Left kidney (tissue), 2 donors: ENCODE results near the gene PAAF1. TPM values are rescaled to one million over a fixed set of nuclear protein-coding genes. Genes with fewer than 3 reads are reported as not detected.

ENCODE experiments used
- DNase-seq: peaks from one replicate; pipeline ENCODE4 v3.0.0-alpha.2; 2013
- polyA plus RNA-seq: library from polyadenylated mRNA; unstranded; fragments of 120-200 nt; gene quantifications from one replicate; pipeline ENCODE4 v1.2.1, GENCODE V29; 2013; ENCODE audit not compliant: insufficient read length

The PAAF1 gene
- polyA plus RNA-seq, 1 donor: 40.1 TPM

DNA sequence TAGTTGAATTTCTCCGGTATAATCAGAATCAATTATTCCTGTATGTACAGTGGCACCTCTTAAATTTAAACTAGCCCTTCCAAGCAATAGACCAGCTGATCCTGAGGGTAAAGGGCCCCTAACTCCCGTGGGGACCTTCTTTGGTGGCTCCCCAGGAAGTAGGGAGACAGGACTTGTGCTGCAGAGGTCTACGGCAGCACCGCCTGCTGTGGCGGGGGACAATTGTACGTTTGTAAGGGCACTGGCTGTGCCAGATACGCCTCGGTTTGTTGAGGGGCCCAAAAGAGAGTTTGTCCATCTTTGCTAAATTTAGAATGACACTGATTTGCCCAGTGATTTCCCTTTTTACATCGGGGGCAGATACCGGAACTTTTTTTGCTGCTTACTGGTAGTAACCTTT, 68.1 kb downstream of the PAAF1 start:
- no peak for DNase-seq

DNA sequence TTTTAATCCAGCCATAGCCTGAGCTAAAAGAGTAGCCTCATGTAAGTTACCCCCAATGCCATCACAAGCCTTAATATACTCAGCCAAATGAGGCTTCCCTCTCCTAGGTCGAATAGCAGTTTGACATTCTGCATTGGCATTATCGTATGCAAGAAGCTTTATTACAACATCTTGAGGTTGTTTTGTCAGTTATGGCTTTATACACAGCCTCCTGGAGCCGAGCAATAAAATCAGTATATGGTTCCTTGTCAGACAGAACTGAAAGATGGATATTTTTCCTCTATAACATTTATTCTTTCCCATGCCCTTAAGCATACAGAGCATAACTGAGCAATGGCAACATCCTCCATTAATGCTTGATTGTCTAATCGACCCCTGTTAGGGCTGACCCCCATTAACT, 68.6 kb downstream of the PAAF1 start:
- DNase-seq: no peak

DNA sequence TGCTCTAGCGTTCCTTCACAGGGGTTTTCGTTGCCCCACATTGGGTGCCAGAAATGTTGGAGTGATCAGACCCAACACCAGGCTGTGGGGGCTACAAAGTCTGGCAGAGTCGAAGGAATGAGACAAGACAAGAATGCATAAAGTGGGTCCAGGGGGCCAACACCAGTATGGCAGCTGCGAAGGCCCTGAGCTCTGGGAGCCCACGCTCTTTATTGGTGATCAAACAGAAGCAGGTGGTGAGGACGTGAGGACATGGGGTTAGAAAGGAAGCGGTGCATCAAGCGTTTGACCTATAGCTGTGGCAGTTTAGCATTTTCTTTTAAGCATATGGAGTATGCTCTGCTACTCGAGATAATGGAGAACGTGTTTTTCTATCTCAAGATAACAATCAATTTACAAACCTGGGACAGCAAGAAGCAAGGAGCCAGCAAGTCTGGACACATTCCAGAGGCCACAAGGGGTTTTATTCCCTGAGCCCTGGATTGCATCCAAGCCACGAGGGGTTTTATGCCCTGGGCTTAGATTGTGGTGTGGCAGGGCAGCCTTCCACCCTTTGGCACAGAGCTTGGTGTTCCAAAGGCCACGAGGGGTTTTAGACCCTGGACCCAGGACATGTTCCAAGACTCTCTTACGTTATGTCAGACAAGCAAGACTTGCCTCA, 70.1 kb downstream of the PAAF1 start:
- no peak for DNase-seq

DNA sequence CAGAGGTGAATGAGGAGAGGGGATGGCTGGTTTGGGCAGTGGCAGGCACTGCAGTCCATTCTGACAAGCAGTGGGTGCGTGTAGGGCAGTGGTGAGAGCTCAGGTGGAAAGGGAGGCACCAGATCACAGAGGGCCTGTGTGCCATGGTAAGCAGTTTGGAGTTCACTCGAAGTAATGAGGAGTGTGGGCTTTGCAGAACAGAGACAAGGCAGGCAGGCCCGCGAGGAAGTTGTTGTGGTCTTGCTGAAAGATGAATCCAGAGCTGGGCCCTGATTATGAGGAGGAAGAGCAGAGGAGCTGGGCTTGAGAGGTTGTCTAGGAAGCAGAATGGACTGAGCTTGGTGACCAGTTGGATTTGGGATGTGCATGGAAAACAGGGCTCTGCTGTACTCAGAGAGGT, 72.4 kb downstream of the PAAF1 start:
- no peak for DNase-seq

DNA sequence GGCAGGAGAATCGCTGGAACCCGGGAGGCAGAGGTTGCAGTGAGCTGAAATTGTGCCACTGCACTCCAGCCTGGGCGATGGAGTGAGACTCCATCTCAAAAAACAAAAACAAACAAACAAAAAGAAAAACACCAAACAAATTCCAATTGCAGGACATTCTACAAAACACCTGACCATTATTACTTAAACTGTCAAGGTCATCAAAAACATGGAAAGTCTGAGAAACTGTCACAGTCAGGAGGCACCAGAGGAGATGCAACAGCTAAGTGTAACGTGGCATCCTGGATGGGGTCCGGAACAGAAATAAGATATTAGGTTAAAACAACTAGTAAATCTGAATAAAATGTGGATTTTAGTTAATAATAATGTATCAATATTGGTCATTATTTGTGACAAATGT, 73.1 kb downstream of the PAAF1 start:
- DNase-seq: no peak

DNA sequence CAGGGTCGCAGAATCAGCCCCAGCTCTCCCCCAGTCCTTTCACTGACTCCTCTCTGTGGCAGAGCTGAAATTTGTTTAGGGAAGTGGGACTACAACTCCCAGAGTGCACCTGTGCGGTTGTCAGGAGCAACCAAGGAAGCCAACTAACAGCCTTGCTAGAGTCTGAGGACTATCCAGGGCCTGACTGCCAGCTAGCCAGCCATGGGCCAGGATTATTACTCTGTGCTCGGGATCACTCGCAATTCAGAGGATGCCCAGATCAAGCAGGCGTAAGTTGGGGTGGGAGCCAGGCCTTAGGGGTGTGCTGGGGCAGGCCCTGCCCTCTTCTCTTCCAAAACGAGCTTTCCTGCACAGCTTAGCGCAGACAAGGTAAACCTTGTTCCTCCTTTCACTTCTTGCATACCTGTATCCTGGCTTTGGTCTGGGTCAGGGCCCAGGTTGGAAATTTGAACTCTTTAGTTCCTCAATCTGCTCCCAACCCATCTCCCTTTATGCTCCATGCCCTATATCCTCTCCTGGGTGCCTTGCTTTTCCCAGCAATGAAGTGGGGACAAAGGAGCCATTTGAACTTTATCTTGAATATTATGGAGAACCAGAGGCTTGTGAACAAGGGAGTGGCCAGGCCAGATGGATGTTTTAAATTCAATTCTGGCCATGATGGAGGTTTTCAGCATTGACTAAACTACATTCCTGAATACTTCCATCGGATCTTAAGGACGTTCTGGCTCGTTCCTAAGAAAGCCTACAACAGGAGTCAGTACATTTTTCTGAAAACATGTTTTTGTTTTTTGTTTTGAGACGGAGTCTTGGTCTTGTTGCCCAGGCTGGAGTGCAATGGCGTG, 74.3 kb downstream of the PAAF1 start, which contains the start of gene DNAJB13:
Gene DNAJB13, plus strand, starts transcription at position 158 of the 842 bp plus-strand sequence. Its CDS starts 44 bp downstream, at position 202.
- peak; percentile 46 for DNase-seq

DNA sequence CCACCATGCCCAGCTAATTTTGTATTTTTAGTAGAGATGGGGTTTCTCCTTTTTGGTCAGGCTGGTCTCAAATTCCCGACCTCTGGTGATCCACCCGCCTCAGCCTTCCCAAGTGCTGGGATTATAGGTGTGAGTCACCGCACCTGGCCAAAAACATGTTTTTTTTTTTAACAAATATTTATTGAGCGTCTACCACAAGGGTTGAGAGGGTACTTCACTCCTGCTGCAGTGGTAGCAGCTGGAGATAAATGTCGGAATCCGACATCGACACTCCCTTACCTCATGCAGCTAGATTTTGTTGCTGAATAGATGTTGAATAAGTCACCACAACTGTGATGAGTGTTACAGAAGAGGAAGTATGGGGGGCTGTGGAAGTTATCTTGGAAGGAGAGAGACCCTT, 75.0 kb downstream of the PAAF1 start:
- no peak for DNase-seq

DNA sequence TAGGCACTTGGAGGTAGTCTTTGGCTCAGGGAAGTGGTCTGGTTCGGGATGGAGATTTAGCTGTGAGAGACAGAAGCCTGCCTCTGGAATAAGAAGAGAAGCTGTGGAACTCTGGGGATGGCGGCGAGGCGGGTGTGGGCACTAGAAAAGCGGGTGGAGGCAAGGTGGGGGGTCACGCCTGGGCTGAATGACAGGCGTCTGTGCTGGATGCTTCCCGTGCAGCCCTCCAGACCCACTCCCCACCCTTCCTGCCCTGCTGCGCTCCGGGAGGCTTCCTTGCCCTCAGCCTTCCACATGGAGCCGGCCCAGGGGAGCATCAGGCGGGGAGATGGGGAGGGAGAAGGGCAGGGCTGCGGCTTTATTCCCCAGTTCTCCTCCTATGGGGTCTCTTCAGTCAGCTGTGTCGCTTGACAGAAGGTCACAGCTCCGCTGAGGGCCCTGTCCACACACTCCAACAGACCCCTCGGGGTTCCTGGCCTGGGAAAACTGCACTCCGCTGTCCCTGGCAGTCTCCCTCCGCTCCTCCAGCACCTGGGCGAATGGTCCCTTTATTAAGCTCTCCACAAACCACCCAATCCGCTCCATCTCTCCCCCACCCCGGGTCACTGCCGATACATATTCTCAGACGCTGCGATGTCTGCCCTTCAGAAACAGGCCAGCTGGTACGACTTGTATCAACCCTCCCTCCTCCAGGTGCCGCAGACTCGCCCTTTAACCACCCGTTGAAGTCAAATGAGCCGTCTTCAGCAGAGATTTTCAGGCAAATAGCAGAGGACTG, 80.3 kb downstream of the PAAF1 start:
- DNase-seq: no peak

DNA sequence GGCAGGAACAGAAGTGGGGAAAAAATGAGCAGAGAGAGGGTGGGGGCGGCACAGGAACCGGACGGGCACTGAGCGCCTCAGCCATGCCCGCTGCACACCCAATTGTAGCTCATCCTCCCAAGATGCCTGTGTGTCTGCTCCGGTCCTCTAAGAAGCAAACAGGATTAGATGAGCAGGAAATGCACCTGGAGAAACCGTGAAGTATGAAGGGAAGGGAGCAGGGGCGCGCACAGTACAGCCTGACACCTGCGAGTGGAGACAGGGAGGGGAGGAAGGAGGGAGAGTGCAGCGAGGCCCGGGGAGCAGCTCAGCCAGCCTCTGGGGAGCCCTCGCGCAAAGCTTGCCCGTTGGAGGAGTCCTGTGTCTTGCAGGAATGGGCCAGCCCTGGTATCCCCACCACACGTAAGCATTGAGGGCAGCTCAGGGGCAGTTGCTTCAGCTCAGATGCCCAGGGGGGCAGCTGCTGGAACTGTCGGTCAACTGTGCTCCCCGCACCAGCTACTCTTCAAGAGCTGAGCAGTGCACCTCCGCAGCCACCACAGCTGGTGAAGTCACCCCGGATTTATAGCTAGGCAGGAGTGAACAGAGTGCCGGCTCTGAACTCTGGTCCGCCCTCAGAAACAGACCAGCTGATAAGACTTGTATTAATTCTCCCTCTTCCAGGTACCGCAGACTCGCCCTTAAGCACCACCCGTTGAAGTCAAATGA, 81.0 kb downstream of the PAAF1 start:
- no peak for DNase-seq

DNA sequence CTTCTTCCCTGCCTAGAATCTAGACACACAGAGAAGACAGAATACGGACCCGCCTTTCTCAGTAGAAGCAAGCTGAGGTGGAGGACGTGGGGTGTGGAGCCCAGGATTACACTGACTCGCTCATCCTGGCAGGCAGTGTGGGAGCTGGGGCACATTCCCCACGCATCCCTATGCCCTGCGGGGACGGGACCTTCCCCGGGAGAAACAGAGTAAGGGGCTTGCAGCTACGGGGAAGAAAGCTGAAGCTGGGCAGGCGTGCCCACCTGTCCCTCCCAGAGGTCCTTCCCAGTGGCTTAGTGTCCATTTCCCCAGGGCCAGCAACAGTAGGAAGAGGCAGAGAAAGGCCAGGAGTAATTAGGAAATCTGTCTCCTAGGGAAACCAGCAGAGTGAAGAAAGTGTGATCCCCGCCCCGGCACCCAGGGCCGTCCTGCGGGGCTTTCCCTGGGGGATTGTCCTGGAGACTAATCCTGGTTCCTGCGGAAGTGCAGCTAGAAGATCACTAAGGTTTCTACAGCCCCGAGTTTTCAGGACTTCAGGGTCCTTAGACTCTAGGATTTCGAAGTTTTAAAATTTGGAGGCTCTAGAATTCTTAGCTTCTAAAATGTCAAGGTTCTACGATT, 81.8 kb downstream of the PAAF1 start:
- DNase-seq: no peak

DNA sequence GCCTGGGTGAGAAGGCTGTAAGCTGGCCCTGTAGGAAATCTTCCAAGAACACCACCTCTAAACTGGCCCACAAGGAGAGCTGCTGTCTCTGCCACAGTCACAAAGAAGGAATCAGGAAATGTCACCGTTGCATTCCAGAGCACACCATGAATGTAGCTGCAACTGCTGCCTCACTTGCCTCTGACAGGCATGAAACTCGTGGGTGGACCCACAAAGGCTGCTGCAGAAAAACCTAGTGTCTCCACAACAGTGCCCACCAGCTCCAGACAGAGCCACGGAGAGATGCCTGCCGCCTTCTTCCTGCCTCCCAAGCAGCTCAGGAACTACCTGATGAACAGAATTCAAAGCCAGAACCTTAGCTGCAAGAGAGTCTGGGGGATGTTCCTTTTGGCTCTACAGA, 84.5 kb downstream of the PAAF1 start:
- DNase-seq: no peak

DNA sequence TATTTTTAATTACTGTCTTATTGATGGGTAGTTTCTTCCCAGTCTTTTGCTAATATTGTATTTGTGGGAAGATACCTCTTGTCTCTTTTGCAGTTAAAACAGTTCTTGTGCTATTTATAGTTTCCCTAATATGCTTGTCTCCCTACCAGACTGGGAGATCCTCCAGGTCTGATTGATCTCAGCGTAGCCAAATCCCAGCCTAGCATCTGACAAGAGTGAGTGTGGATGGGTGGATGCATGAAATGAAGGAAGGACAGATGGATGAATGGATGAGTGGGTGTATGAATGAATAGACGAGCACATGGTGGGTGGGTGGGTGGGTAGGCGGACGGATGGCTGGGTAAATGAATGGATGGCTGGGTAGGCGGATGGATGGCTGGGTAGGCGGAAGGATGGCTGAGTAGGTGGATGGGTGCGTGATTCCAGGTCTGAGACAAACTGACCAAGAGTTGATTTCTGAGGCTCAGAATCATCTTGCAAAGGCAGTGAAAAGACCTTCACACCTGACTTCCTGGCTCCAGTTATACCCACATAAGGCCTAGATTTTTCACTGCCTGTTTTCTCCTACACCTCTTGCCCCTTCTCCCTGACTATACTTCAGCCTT, 85.4 kb downstream of the PAAF1 start:
- no peak for DNase-seq

DNA sequence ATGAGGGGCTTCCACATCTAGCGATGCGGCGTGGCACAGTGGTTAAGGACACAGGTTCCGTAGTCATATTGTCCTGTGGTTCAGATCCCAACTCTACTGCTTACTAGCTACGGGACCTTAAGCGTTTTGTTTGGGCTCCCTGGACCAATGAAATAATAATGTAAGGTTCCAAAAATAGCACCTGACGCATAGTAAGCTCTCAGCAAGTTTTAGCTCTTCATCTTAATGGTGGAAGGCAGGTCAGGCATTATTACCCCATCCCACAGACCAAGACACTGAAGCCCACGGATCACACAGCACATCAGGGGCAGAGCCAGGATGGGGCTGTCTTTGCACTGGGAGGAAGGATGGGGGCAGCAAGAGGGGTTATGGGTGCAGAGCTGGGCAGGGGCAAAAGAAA, 87.1 kb downstream of the PAAF1 start:
- DNase-seq: no peak

DNA sequence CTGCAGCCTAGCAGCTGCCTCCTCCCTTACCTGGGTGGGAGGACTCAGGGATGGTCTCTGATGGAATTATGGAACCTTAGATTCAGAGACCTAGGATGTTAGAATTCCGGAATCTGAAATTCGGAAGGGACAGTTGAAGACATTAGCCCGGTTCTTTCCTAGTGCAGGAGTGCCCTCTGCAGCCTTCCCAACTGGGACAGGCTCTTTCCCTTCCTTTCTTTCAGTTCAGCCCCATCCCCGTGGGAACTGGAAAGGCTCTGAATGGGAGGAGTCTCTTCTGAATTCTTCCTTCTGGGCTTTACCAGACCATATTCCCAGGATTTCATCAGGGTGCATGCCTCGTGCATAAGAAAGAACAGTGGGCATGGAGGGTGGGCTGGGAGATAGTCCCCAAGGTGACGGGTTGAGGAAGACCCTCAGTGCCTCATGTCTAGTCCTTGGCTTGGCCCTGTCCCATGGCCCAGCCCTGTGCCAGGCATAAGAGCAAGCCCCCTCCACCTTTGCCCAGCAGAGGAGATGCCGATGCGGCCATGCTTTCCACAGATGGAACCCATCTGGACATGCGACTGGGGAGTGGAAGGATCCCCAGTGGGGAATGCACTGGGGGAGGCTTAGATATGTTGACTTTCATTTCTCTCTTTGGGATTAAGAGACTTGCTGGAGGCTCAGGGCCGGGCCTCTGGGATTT, 88.4 kb downstream of the PAAF1 start:
- no peak for DNase-seq

DNA sequence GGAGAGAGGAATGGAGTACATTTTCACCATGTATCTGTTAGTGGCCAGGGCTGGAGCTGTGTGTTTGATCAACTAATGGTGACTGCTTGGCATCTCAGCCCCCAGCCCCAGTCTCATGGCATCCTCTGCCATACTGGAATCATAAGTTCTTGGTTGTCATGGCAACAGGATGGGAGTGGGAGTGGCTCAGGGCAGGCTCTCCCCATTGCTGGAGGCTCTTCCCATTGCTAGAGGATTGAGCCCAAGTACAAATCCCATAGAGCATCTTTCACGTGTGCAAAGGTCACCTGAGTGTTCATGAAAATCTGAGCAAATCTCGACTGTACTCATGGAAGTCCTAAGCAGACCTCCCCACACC, 88.9 kb downstream of the PAAF1 start:
- no peak for DNase-seq

DNA sequence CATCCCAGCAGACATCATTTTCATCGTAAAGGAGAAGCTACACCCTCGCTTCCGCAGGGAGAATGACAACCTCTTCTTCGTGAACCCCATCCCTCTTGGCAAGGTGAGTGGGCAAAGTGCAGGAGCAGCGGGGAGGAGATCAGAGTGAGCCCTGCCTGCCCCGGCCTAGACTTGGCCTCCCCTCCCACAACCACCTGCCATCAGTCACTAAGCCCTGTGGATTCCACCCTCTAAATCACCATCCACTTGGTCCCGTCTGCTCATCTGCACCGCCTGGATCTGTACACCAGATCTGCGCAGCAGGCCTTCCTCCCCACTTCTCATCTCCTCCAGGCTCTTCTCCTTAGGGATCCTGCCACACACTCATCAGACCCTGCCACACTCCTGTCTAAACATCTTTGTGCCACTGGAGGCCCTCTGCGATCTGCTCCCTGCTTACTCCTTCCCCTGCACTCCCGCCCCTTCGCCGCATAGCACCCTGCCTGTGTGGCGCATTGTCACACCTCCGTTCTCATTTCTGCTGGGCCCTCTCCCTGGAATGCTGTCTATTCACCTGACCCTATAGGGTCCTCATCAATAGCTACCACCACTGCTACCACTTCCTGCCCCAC, 91.7 kb downstream of the PAAF1 start:
- no peak for DNase-seq

DNA sequence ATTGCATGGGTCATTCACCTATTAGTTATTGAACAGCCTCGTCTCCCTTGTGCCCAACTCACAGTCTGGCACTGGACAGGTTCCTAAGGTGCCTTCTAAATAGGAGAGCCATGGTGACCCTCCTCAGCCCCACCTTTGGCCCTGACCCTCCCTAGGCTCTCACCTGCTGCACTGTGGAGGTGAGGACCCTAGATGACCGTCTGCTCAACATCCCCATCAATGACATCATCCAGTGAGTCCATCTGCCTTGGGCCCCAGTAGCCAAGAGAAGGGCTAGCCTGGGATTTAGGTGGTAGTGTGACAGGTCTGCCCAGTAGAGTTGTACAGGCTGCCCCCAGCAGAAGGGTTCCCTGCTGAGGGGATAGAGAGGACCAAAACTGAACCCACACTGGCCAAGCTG, 92.3 kb downstream of the PAAF1 start:
- no peak for DNase-seq

DNA sequence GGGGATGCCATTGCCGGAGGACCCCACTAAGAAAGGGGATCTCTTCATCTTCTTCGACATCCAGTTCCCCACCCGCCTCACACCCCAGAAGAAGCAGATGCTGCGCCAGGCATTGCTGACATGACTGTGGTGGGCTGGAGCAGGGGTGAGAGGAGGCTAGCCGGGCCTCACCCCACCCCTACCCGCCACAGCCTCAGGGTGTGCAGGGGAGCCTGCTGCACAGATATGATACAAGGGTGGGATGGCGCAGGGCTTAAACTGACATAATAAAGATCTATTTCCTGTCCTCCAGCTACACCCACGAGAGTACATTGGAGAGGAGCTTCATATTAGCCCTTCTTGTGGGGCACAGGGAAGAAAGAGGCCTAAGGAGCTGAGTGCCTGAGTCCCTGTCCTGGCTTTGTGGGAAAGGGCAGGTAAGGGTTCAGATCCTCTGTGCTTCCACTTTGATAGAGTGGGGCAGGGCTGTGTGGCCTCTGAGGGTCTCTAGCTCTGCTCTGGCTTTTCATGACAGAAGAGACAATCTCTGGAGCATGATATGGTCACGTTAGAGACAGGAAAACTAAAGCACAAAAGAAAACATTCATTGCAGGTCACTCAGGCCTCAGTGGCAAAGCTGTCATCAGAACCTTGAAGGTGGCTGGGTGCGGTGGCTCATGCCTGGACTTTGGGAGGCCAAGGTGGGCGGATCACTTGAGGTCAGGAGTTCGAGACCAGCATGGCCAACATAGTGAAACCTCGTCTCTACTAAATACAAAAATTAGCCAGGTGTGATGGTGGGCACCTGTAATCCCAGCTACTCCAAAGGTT, 93.4 kb downstream of the PAAF1 start:
- no peak for DNase-seq

DNA sequence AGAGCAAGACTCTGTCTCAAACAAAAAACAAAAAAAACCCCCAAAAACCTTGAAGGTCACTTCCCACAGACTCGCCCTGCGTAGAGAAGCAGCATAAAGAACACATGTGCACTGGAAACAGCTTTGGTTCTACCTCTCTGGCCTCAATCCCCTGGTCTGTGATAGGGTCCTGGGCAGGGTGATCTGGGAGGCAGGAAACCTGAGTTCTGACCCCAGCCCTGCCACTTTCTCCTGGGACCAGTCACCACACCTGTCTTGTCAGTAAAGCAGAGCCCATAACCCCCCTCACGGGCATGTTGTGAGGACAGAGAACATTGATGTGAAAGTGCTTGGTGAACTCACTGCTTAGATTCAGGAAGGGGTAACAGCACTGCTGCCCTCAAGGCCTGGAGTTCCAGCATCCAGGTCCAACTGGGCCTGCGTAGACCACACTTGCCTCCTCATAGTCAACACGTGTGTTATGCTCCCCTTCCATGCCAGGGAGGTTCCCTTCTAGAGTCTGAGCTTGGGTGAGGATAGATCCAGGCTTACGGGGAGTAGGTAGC, 94.4 kb downstream of the PAAF1 start:
- no peak for DNase-seq
